NCI-H446 (cell line): ENCODE results near the gene GRIN2A.

Experiments used
- DNase-seq, 2 experiments: peaks; one replicate each; lab custom pipeline; 2025; lab: John Stamatoyannopoulos, UW

GRIN2A gene

DNA sequence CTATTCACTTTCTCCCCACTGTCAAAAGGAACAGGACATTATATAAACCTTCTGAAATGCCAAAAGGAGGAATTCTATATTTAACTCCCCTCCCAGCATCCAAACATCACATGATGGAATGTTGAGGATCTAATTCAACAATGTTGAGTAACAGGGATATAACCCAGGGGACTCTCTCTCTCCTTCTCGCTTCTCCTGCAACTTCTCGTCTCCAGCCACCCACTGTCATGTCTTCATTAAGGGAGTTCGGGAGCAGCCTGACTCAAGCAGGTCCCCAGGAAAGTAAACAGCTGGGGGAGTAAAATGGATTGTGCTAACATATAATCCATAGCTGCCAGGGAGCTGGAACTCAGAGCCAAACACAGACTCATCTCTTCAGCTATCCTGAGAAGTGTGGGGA is 51.7 kb downstream of the GRIN2A start:
- no peak for DNase-seq

DNA sequence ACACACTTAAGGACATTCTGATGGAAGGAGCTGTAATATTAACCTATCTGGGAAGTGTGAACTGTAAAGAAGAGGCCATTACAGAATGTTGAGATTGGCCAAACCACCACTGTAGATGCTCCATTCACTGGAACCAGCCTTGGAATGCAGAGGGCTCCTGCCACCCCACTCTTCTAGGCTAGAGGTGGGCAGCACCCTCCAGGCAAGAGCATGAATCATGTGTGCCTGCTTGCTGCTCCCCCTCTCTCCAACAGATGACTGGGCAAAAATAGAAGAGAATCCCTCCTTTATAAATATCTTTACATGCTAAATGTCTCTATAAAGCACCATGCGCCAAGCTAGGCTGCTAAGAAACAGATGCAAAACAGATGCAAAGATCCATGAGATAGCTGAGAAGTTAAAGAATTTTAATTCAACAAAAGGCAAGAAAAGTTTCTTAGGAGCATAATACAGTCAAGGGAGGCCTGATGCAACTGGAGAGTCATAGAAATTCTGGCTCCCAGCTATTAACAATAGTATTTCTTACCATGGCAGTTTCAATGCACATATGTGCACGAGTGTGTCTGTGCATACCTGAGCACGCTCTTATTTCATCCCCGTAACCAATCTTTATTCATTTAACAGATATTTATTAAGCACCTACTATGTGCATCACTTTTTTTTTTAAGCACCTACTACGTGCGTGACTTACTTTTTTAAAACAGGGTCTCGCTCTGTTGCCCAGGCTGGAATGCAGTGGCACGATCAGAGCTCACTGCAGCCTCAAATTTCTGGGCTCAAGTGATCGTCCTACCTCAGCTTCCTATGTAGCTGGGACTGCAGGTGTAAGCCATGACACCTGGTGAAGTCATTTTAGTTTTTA is 53.6 kb downstream of the GRIN2A start:
- no peak for DNase-seq

DNA sequence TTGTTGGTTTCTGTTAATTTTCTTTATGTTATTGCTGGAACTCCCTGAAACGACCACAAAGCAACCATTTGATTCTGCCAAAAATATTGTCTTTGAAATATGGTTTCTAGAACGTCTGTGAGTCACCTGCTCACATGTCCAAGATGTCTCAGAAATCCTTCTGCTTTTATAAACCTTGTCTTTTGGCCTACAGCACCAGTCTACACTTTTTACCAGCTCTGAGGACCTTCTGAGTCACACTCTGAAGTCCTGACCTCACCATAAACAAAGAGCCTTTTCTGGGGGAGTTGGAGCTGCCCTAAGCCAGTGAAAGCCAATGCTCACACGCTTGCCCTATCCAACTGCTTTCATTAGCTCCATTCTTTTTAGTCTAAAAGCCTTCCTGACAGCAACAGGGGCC is 55.5 kb downstream of the GRIN2A start:
- DNase-seq = no peak

DNA sequence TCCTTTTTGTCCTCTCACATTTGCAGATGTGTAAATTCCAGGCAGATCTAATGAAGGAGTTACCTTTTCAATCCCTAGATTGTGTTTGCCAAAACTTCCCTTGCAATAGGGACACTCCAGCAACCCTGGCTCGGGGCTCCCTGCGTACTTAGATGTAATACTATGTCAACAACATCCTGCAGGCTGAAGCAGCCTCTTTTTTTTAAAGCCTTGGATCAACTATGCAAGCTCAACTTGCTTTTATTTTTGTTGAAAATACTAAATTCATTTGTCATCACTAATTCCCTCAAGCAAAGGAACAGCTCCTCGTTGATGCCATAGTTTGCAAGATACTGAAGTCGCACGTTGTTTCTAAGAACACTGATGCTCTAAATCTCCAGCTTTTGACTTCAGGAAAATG is 59.1 kb downstream of the GRIN2A start:
- DNase-seq = no peak

DNA sequence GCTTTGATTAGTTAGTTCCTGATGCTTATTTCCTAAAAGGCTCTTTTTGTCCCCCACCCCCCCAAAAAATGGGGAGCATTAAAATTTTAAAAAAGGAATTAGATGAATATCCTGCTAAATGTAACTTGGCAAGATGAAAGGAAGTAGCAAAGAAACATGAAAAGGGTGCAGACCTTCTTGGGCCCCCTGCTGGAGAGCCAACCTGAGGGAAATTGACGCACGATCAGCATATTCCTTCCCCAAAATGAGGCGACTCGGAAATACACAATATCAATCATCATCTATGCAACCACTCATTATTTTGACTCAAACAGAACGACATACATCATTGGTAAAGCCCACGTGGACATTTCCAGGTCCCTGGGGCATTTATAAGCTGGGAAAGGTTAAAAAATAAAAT is 59.7 kb downstream of the GRIN2A start:
- no peak for DNase-seq

DNA sequence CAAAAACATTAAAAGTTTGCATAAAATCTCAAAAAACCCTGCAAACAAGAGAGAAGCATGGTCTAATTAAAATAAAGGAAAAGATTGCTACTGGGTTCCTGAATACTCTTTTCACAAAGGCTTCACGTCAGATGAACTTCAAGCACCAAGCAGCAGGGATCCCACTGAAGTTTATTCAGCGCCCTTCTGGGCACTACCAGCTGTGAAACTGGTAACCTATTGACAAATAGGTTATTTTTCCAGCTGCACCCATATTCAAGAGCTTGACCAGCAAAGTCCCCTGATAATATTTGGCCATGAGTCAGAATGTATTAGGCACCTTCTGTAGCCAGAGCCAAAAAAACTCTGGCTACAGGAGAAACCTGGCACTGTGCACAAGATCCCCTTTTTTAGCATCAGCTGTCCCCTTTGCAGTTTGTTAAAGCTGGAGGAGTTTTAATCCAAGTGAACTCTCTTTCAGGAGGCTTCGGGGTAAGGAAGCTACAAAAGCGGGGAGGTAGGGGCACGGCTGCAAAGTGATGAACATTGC is 60.3 kb downstream of the GRIN2A start:
- DNase-seq = no peak

DNA sequence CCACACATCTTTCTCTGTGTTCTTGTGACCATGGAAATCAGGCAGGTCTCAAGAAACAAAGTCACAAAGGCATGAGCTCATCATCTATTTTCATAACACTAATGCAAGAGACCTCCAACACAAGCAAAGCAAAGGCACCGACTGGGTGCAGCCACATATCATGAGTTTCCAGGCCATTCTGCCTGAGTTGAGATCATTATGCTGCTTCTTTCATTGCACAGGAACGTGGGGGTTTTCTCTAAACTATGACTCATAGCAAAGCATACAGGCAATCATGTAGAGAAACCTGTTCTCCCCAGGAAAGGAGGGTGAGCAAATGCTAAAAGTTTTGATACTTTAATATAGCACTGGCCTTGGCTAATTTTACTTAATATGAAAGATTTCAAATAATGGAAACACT is 60.7 kb downstream of the GRIN2A start:
- no peak for DNase-seq

DNA sequence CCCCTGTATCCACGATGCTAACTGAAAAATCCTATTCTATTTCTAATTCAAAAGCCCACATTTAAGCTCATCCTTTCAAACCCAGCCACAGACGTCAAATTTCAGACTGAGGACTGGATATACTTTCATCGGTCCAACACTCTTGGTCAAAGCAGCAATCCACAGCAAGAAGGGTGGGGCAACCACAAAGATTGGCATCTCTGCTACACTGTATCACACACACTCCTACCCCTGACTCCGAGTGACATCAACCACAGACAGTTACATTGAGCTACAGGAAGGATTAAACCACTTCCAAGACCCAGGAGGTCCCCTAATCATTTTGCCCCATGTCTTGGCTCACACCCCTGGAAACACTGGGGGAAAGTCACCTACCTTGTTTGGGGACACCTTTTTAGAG is 61.3 kb downstream of the GRIN2A start:
- DNase-seq = no peak

DNA sequence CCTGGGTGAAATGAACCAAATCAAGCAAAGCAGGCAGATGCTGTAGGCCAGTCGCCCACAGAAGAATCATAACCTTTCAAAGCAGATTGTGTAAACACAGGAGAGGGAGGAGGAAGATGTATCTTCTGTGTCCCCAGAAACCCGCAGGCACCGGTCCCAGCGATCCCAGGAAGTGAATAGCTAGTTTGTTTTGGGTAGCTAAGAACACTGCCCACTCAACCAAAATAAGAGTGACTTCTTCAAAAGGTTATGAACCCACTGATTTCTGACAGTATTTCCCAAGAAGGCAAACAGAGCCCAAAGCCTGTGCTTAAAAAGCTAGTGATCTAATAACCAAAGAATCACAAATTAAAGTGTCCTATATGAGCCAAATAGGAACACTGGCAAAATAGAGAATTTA is 67.8 kb downstream of the GRIN2A start:
- DNase-seq = no peak

DNA sequence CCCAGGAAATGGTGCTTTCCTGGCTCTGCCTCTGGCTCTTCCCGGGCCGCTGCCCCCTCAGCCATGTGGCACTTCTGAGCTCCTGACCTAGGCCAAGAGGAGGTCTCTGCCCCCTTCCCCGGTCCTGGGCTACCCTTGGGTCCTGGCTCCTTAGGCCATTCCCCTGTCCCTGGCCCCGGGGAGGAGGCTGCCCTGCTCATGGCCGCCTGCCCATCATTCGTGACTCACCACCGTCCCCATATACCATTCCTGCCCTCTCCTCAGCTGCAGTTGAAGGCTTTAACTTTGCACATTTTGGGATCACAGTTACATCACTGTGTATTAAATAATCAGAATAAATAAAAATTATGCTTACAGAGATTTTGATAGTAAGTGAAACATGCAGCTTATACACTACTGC is 69.0 kb downstream of the GRIN2A start:
- DNase-seq = no peak

DNA sequence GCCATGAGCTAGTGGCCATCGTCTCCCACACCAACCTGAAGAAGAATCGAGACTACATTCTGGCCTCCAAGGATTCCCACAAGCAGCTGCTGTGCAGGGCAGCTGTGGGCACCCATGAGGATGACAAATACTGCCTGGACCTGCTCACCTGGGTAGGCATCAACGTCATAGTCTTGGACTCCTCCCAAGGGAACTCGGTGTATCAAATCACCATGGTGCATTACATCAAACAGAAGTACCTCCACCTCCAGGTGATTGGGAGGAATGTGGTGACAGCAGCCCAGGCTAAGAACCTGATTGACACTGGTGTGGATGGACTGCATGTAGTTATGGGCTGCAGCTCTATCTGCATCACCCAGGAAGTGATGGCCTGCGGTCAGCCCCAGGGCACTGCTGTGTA is 70.2 kb downstream of the GRIN2A start:
- no peak for DNase-seq

DNA sequence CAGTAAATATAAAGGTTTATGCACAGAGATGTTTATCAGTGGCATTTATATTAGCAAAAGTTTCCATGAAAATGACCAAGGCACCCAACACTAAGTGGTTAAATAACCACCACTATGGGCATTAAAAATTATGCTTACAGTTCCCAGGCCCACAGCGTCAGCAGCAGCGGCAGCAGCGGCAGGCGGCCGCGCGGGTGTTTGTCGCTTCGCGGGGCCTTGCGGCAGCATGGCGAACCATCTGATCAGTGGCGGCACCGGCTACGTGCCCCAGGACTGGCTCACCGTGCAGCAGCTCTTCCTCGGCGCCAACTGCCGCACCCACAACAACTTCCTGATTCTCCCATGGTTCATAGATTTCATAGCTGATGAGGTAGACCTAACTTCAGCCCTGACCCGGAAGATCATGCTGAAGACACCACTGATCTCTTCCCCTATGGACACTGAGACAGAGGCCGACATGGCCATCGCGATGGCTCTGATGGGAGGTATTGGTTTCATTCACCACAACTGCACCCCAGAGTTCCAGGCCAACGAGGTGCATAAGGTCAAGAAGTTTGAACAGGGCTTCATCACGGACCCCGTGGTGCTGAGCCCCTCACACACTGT is 71.0 kb downstream of the GRIN2A start:
- no peak for DNase-seq

DNA sequence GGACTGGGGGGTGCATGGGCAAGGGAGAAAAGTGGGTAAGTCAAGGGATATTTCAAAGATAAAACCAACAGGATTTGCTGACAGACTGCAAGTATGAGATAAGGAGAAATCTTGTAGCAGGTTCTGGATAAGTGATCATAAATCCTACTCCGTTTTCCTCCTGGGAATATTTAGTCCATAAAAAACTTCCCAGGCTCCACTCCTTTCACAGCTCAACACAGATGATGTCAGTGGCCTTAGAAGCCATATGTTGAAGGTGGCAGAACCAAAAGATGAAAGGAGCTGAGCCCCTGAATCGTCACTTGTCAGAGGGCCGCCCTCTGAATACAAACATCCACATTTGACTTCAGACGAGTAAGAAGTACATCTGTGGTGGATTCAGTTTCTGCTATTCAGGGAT is 71.7 kb downstream of the GRIN2A start:
- DNase-seq = no peak

DNA sequence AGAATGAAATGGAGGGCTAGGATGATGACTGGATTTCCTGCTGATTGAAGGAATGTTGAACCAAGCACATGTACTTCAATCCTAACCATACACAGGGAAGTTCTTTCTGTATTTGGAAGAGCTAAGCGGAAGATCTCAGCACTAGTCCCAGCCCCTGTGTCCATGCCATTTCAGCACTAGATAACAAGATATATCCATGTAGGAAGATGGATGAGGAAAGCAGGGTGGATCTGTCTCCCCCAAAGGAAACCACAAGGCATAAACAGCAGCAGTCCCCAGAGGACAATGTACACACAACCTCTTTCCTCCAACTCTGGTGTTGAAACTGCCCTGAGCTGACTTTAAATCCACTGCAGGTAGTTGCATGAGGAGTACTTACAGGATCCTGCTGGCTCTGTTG is 75.1 kb downstream of the GRIN2A start:
- DNase-seq = no peak

DNA sequence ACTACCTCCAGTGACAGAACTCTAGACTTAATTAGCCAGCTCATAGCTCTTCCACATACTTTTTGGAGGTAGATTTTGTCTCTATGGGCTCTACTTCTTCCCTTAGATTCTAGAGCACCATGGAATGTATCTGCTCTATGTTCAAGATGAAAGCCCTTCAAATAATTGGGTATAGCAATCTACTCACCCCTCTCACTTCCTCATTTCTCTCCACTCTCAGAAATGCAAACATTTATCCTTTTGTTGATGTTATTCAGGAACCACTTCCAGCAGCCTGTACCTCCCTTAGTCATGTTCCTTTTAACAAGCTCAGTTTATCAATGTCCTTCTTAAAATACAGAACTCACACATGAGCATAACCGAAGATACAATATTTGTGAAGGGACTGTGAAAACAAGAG is 78.5 kb downstream of the GRIN2A start:
- DNase-seq = no peak

DNA sequence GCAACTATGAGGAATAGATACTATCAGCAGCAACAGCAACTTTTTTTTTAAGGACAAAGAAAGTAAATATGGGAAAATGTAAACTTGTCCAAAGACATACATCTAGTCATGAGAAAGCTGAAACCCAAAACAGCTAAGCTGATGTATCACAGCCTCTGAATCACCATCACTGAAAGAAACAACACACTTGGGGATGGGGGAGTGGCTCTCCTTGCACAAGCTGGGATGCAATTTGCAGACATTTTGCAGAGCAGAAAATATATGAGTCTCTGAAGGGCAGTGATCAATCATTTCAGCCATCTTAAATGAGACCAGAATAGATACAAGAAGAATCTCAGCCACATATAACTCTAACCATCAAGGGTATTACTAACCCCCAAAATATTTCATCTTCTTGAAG is 79.1 kb downstream of the GRIN2A start:
- DNase-seq = no peak

DNA sequence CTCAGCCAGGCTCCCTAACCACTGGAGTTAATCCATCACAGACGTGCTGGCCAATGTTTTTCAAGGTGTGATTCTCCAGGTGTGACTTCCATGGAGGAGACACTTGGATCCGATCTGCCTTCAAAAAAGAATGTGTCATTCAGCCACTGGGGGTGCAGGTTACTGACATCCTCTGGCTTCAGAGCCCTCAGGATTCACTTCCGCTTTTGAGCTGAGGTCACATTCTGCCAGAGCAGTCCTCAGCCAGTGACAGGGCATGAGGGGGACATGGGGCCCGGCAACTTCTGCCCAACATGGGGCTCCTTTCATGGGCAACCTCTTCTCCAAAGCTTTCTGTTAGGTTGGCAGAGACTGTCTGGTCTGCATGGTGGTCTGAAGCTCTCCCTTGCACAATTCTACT is 81.4 kb downstream of the GRIN2A start:
- no peak for DNase-seq

DNA sequence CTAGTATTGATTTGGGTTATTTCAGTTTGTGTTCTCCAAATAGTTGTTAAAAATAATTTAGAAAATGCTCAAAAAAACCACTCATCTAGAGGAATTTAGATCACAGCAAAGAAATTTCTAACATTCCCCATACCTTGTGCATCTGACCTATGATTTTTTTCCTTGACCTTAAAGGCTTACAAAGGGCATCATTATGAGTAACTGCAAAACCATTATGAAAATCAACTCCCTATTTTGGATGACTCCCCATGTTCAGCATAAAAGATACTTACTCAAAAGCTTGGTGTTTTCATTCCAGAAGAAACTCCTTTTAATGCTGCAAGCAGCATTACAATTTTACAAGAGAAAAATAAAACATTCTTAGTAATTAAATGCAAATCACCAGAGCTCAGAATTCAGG is 83.2 kb downstream of the GRIN2A start:
- DNase-seq = no peak

DNA sequence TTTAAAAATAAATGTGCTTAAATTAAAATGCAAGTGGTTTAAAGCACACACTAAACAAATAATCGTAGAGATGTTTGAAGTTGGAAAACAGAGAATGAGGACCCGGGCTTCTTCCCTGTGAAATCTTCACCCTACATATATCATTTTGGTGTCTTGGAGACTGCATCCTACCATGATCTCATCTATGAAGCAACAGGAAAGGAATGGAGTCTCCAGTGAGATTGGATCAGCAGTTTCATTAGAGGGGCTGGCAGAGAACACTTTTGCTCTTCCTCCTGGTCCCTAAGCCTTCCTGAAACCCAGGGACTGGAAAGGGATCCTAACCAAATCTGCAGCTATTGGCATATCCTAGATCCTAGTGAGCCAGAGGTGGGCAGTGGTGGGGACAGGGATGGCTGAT is 85.0 kb downstream of the GRIN2A start:
- no peak for DNase-seq

DNA sequence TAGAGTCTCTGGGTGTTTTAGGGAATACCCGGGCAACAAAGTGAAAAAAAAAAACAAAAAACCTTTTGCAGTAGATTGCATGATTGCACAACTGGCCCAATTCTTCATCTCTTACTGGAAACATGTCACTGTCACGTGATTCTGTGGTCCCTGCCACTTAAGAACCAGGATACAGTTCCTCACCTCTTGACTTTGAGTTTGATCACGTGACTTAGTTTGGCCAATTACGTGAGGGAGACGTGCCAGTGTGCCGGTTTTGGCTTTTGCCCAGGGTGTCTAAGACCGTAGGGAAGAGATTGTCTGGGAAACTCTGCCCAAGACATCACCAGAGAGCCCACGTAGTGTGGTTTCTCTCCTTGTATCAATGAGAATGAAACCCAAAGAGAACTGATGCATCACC is 88.7 kb downstream of the GRIN2A start:
- no peak for DNase-seq

DNA sequence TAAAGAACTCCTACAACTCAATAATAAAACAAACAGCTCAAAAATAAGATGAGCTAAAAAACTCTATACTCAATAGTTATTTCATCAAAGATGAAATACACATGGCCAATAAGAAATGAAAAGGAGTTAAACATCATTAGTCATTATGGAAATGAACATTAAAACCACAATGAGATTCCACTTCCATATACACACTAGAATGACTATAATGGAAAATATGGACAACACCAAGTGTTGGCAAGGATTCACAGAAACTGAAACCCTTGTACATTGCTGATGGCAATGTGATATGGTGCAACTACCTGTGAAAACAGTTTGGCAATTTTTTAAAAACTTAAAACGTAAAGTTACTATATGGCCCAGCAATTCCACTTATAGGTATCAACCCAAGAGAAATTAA is 91.4 kb downstream of the GRIN2A start:
- no peak for DNase-seq

DNA sequence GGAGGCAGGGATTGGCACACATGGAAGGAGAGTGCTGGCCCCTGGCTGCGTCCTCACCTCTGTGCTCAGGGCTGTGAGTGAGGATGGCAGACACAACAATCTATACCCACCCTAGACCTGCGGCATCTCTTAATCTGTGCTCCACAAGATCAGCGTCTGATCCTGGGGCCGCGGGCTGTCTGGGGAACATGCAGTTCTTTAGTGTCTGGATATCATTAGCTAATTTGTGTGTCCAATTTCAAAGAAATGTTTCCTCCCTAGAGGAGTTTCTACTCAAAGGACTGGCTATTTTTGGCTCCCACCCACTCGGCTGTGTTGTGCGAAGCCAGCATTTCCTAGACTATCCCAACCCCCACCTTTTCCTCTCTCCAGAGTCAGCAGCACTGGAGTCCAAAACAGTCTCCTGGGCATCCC is 93.8 kb downstream of the GRIN2A start:
- DNase-seq = no peak

DNA sequence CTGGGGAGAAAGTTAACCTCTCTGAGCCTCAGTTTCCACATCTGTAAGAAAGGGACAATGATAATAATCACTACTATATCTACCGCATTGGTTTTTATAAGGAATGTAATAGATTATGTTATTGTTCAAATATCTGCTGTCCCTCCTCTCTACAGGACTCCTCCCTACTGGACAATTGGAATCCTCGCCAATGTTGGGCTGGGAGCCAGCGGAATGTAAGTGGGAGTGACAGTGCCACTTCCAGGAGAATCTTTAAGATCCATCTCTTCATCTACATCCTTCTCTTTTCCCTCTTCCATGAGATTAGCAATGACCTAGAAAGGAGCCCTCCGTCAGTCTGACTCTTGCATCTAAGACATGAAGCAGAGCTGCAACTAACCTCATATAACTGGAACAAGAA is 95.1 kb downstream of the GRIN2A start:
- DNase-seq = no peak

DNA sequence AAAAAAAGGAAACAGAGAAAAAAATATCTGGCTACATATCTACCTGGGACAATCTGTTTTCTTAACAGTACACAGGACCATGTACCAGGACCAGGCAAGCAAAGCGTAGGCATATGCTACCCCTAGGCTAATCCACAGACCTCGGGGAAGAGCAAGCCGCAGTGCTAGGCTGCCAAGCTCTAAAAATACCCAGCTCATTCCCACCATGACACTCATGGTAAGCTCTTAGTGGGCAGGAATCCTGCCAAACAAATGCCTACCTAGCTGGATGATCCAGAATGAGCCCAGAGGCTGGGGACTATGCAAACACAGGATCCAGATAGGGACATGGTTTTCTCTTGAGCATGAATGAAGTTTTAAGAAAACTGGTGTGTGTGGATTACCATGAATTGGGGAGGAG is 95.6 kb downstream of the GRIN2A start:
- DNase-seq = no peak
